HEK293 (cell line): ENCODE measurements around the gene ARID1A.

Experiments
- CTCF ChIA-PET: fragments of 350-600 bp; formaldehyde crosslinking; extraction: SDS; loops from one replicate; lab custom pipeline; 2021; ENCODE audit warnings: antibody characterized with exemption; lab: Yijun Ruan, JAX
- POLR2A ChIA-PET: fragments of 300-600 bp; formaldehyde crosslinking; extraction: SDS; loops from one replicate; lab custom pipeline; 2020; ENCODE audit warnings: antibody characterized with exemption, inconsistent platforms; lab: Yijun Ruan, JAX
- H3K27ac ChIP-seq: fragments of 200-500 bp; sonication (Bioruptor generic); 2 replicates; pipeline ENCODE4 v1.5.1; 2014; ENCODE audit warnings: low read depth, low read length, control low read depth, inconsistent platforms; ENCODE audit errors: extremely low read depth
- H3K36me3 ChIP-seq, 2 experiments: fragments of 200-500 bp in 1 of 2; sonication (Bioruptor generic) in 1 of 2; 1 replicate in 1 of 2; 2 replicates in 1 of 2; pipeline ENCODE4 v1.5.1; 2014 to 2017; ENCODE audit warnings: inconsistent platforms in 2 of 2, low read length in 2 of 2; ENCODE audit not compliant: control insufficient read depth in 2 of 2, insufficient read depth in 1 of 2
- H3K4me1 ChIP-seq: fragments of 200-500 bp; sonication (Bioruptor generic); 2 replicates; pipeline ENCODE4 v1.5.1; 2014; ENCODE audit warnings: mild to moderate bottlenecking, low read length, inconsistent platforms; ENCODE audit not compliant: control insufficient read depth, insufficient read depth
- H3K4me3 ChIP-seq: 2 replicates; pipeline ENCODE4 v1.5.1; 2011; ENCODE audit warnings: low read depth, mild to moderate bottlenecking, control low read depth, low read length, moderate library complexity
- H3K9me3 ChIP-seq: fragments of 200-500 bp; sonication (Bioruptor generic); 2 replicates; pipeline ENCODE4 v1.5.1; 2014; ENCODE audit warnings: low read depth, low read length, inconsistent platforms; ENCODE audit not compliant: control insufficient read depth, insufficient read depth
- BCL11B ChIP-seq: fragments of 450-650 bp; formaldehyde crosslinking; IDR thresholded peaks from 2 replicates; pipeline ENCODE4 v1.5.1; 2016; ENCODE audit warnings: low read depth, missing biosample characterization, missing genetic modification characterization
- EGR2 ChIP-seq: fragments of 450-650 bp; formaldehyde crosslinking; IDR thresholded peaks from 2 replicates; pipeline ENCODE4 v1.5.1; 2016; ENCODE audit warnings: low read depth, missing biosample characterization, missing genetic modification characterization
- MYNN ChIP-seq: fragments of 450-650 bp; formaldehyde crosslinking; IDR thresholded peaks from 2 replicates; pipeline ENCODE4 v1.5.1; 2016; ENCODE audit warnings: missing biosample characterization, missing genetic modification characterization, borderline replicate concordance
- MZF1 ChIP-seq: fragments of 450-650 bp; formaldehyde crosslinking; IDR thresholded peaks from 2 replicates; pipeline ENCODE4 v1.5.1; 2017; ENCODE audit warnings: missing biosample characterization, missing genetic modification characterization, borderline replicate concordance
- OVOL3 ChIP-seq: fragments of 450-650 bp; formaldehyde crosslinking; IDR thresholded peaks from 2 replicates; pipeline ENCODE4 v1.5.1; 2016; ENCODE audit warnings: missing biosample characterization, missing genetic modification characterization
- ZBTB17 ChIP-seq: fragments of 450-650 bp; formaldehyde crosslinking; IDR thresholded peaks from 2 replicates; pipeline ENCODE4 v1.5.1; 2016; ENCODE audit warnings: missing biosample characterization, missing genetic modification characterization
- ZBTB7A ChIP-seq: fragments of 450-650 bp; formaldehyde crosslinking; IDR thresholded peaks from 2 replicates; pipeline ENCODE4 v1.5.1; 2016; ENCODE audit warnings: low read depth, missing biosample characterization, missing genetic modification characterization
- ZFHX2 ChIP-seq: fragments of 450-650 bp; formaldehyde crosslinking; conservative IDR thresholded peaks from 2 replicates; pipeline ENCODE4 v1.5.1; 2016; ENCODE audit warnings: missing biosample characterization, missing genetic modification characterization
- ZFP3 ChIP-seq: fragments of 450-650 bp; formaldehyde crosslinking; IDR thresholded peaks from 2 replicates; pipeline ENCODE4 v1.5.1; 2016; ENCODE audit warnings: low read depth, missing biosample characterization, missing genetic modification characterization
- ZNF121 ChIP-seq: fragments of 450-650 bp; formaldehyde crosslinking; IDR thresholded peaks from 2 replicates; pipeline ENCODE4 v1.5.1; 2016; ENCODE audit warnings: missing biosample characterization, missing genetic modification characterization
- ZNF133 ChIP-seq: fragments of 450-650 bp; formaldehyde crosslinking; IDR thresholded peaks from 2 replicates; pipeline ENCODE4 v1.5.1; 2016; ENCODE audit warnings: missing biosample characterization, missing genetic modification characterization
- ZNF138 ChIP-seq: fragments of 450-650 bp; formaldehyde crosslinking; IDR thresholded peaks from 2 replicates; pipeline ENCODE4 v1.5.1; 2016; ENCODE audit warnings: missing biosample characterization, missing genetic modification characterization, borderline replicate concordance
- ZNF184 ChIP-seq: fragments of 450-650 bp; IDR thresholded peaks from 2 replicates; pipeline ENCODE4 v1.5.1; 2018; ENCODE audit warnings: missing biosample characterization, mild to moderate bottlenecking, missing genetic modification characterization
- ZNF23 ChIP-seq: fragments of 450-650 bp; formaldehyde crosslinking; IDR thresholded peaks from 2 replicates; pipeline ENCODE4 v1.5.1; 2016; ENCODE audit warnings: missing biosample characterization, missing genetic modification characterization, borderline replicate concordance
- ZNF292 ChIP-seq: fragments of 450-650 bp; formaldehyde crosslinking; IDR thresholded peaks from 2 replicates; pipeline ENCODE4 v1.5.1; 2016; ENCODE audit warnings: low read depth, missing biosample characterization, missing genetic modification characterization, borderline replicate concordance
- ZNF37A ChIP-seq: fragments of 450-650 bp; IDR thresholded peaks from 2 replicates; pipeline ENCODE4 v1.5.1; 2018; ENCODE audit warnings: missing biosample characterization, missing genetic modification characterization
- ZNF394 ChIP-seq: fragments of 450-650 bp; formaldehyde crosslinking; IDR thresholded peaks from 2 replicates; pipeline ENCODE4 v1.5.1; 2016; ENCODE audit warnings: missing biosample characterization, missing genetic modification characterization, mild to moderate bottlenecking, moderate library complexity, borderline replicate concordance
- ZNF416 ChIP-seq: fragments of 450-650 bp; formaldehyde crosslinking; IDR thresholded peaks from 2 replicates; pipeline ENCODE4 v1.5.1; 2016; ENCODE audit warnings: missing biosample characterization, missing genetic modification characterization
- ZNF426 ChIP-seq: fragments of 450-650 bp; formaldehyde crosslinking; IDR thresholded peaks from 2 replicates; pipeline ENCODE4 v1.5.1; 2017; ENCODE audit warnings: missing biosample characterization, missing genetic modification characterization, mild to moderate bottlenecking, inconsistent platforms, moderate library complexity
- ZNF501 ChIP-seq: fragments of 450-650 bp; formaldehyde crosslinking; IDR thresholded peaks from 2 replicates; pipeline ENCODE4 v1.5.1; 2016; ENCODE audit warnings: missing biosample characterization, missing genetic modification characterization
- ZNF558 ChIP-seq: fragments of 450-650 bp; formaldehyde crosslinking; IDR thresholded peaks from 2 replicates; pipeline ENCODE4 v1.5.1; 2016; ENCODE audit warnings: missing biosample characterization, missing genetic modification characterization
- ZNF600 ChIP-seq: fragments of 450-650 bp; formaldehyde crosslinking; IDR thresholded peaks from 2 replicates; pipeline ENCODE4 v1.5.1; 2016; ENCODE audit warnings: missing biosample characterization, missing genetic modification characterization
- ZNF76 ChIP-seq: fragments of 450-650 bp; formaldehyde crosslinking; IDR thresholded peaks from 2 replicates; pipeline ENCODE4; 2016; ENCODE audit warnings: low read depth, missing biosample characterization, missing genetic modification characterization, borderline replicate concordance
- ZNF768 ChIP-seq: fragments of 450-650 bp; formaldehyde crosslinking; IDR thresholded peaks from 2 replicates; pipeline ENCODE4 v1.5.1; 2018; ENCODE audit warnings: missing biosample characterization, mild to moderate bottlenecking, missing genetic modification characterization
- ZNF776 ChIP-seq: fragments of 450-650 bp; formaldehyde crosslinking; IDR thresholded peaks from 2 replicates; pipeline ENCODE4 v1.5.0; 2017; ENCODE audit warnings: missing biosample characterization, missing genetic modification characterization, borderline replicate concordance
- TF ChIP-seq, protein P1 (sequence below): fragments of 450-650 bp; formaldehyde crosslinking; optimal IDR thresholded peaks from 2 replicates; pipeline ENCODE3; 2016; ENCODE audit warnings: missing biosample characterization, mild to moderate bottlenecking, missing genetic modification characterization
- TF ChIP-seq, protein P2 (sequence below): fragments of 450-650 bp; formaldehyde crosslinking; IDR thresholded peaks from 2 replicates; pipeline ENCODE4 v1.5.1; 2016; ENCODE audit warnings: missing biosample characterization, missing genetic modification characterization
- TF ChIP-seq, protein P3 (sequence below): fragments of 450-650 bp; formaldehyde crosslinking; IDR thresholded peaks from 2 replicates; pipeline ENCODE4 v1.5.1; 2017; ENCODE audit warnings: missing biosample characterization, missing genetic modification characterization
- TF ChIP-seq, protein P4 (sequence below): fragments of 450-650 bp; formaldehyde crosslinking; IDR thresholded peaks from 2 replicates; pipeline ENCODE4 v1.5.1; 2016; ENCODE audit warnings: missing biosample characterization, missing genetic modification characterization

ARID1A gene

DNA sequence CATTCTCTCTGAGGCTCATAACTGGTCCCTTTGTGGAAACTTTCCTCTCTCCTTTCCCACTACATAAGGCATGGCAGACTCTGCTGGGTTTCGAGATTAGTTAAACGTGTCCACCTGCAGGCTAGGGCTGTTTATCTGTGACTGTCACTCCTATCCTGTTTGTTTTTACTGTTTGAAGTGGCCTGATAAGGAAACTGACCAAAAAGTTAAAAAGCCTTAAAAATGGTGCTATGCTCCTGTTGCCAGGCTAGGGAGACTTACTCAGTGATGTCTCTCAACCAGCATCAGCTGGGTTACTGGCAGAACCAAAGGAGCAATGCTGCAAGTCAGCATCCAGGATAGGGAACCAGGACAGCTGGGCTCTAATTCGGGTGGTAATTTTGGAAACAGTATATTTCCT is 95.8 kb downstream of the ARID1A start:
- TF ChIP-seq, protein P1, sequence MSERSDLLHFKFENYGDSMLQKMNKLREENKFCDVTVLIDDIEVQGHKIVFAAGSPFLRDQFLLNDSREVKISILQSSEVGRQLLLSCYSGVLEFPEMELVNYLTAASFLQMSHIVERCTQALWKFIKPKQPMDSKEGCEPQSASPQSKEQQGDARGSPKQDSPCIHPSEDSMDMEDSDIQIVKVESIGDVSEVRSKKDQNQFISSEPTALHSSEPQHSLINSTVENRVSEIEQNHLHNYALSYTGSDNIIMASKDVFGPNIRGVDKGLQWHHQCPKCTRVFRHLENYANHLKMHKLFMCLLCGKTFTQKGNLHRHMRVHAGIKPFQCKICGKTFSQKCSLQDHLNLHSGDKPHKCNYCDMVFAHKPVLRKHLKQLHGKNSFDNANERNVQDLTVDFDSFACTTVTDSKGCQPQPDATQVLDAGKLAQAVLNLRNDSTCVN (tag by site-specific recombination), result no peak
- TF ChIP-seq OVOL3 (no peak), ZNF558 (tag by site-specific recombination) (no peak), ZBTB7A (no peak), ZBTB17 (tag by site-specific recombination) (no peak), ZNF600 (tag by site-specific recombination) (no peak), ZFP3 (tag by site-specific recombination) (no peak), EGR2 (tag by site-specific recombination) (no peak), ZNF426 (tag by site-specific recombination) (no peak), ZNF23 (no peak), ZNF76 (no peak), ZFHX2 (tag by site-specific recombination) (no peak), ZNF394 (tag by site-specific recombination) (no peak), ZNF138 (tag by site-specific recombination) (no peak), ZNF501 (tag by site-specific recombination) (no peak), ZNF292 (tag by site-specific recombination) (no peak)
- TF ChIP-seq, protein P2, sequence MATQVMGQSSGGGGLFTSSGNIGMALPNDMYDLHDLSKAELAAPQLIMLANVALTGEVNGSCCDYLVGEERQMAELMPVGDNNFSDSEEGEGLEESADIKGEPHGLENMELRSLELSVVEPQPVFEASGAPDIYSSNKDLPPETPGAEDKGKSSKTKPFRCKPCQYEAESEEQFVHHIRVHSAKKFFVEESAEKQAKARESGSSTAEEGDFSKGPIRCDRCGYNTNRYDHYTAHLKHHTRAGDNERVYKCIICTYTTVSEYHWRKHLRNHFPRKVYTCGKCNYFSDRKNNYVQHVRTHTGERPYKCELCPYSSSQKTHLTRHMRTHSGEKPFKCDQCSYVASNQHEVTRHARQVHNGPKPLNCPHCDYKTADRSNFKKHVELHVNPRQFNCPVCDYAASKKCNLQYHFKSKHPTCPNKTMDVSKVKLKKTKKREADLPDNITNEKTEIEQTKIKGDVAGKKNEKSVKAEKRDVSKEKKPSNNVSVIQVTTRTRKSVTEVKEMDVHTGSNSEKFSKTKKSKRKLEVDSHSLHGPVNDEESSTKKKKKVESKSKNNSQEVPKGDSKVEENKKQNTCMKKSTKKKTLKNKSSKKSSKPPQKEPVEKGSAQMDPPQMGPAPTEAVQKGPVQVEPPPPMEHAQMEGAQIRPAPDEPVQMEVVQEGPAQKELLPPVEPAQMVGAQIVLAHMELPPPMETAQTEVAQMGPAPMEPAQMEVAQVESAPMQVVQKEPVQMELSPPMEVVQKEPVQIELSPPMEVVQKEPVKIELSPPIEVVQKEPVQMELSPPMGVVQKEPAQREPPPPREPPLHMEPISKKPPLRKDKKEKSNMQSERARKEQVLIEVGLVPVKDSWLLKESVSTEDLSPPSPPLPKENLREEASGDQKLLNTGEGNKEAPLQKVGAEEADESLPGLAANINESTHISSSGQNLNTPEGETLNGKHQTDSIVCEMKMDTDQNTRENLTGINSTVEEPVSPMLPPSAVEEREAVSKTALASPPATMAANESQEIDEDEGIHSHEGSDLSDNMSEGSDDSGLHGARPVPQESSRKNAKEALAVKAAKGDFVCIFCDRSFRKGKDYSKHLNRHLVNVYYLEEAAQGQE, result no peak
- TF ChIP-seq, protein P3, sequence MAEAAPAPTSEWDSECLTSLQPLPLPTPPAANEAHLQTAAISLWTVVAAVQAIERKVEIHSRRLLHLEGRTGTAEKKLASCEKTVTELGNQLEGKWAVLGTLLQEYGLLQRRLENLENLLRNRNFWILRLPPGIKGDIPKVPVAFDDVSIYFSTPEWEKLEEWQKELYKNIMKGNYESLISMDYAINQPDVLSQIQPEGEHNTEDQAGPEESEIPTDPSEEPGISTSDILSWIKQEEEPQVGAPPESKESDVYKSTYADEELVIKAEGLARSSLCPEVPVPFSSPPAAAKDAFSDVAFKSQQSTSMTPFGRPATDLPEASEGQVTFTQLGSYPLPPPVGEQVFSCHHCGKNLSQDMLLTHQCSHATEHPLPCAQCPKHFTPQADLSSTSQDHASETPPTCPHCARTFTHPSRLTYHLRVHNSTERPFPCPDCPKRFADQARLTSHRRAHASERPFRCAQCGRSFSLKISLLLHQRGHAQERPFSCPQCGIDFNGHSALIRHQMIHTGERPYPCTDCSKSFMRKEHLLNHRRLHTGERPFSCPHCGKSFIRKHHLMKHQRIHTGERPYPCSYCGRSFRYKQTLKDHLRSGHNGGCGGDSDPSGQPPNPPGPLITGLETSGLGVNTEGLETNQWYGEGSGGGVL, result no peak
- CTCF ChIA-PET, result interaction anchor here (0.5 to 6.8 kb wide), 10 partner anchors 17 to 292 kb away, joined by 3 to 281 read pairs (median 4); no protein-coding TSS in a partner anchor
- Histone ChIP-seq H3K4me3 (no peak overlapping the region), H3K36me3 (peaks cover 0 to 25% of the 10 kb centered on the region in 2 experiments; a peak in 2 of 3 replicates), H3K9me3 (no peaks in the 10 kb centered on the region), H3K27ac (no peak overlapping the region), H3K4me1 (peaks cover 5% of the 10 kb centered on the region; the same call in 1 of the 2 replicates)
- POLR2A ChIA-PET, result no interaction called here

DNA sequence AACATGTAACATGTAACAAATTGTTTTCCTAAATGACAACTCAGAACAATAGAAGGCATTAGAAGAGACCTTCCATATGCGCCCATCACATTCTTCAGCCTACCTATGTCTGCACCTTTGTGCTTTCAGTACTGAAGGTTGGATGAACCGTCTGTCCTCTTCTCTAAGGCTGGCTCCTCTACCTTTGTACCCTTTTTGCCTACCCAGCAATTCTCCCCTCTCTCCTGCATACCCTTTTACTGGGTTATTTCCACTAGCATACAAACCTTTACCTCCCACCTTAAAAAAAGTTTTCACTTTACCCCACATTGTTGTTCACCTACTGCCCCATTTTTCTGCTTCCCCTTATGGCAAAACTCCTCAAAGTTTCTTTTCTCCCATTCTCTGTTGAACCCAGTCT is 97.1 kb downstream of the ARID1A start:
- peaks cover 0 to 29% of the 10 kb centered on the region in 2 experiments; a peak in 2 of 3 replicates for H3K36me3 ChIP-seq
- no peak overlapping the region for H3K4me3 ChIP-seq
- POLR2A ChIA-PET, result no interaction called here
- H3K9me3 ChIP-seq, result no peaks in the 10 kb centered on the region
- no peak overlapping the region for H3K27ac ChIP-seq
- H3K4me1 ChIP-seq, result no peaks in the 10 kb centered on the region
- CTCF ChIA-PET, result interaction anchor here (0.7 to 6.8 kb wide), 2 partner anchors 14 to 191 kb away, joined by 3 to 281 read pairs; no protein-coding TSS in a partner anchor
- TF ChIP-seq ZNF776 (tag by site-specific recombination) (no peak), BCL11B (tag by site-specific recombination) (no peak), ZNF768 (tag by site-specific recombination) (no peak), ZNF121 (tag by site-specific recombination) (no peak), ZNF37A (tag by site-specific recombination) (no peak), ZNF133 (tag by site-specific recombination) (no peak), ZNF416 (tag by site-specific recombination) (no peak), MZF1 (tag by site-specific recombination) (no peak), OVOL3 (no peak), MYNN (no peak), ZNF184 (no peak)
- TF ChIP-seq, protein P4, sequence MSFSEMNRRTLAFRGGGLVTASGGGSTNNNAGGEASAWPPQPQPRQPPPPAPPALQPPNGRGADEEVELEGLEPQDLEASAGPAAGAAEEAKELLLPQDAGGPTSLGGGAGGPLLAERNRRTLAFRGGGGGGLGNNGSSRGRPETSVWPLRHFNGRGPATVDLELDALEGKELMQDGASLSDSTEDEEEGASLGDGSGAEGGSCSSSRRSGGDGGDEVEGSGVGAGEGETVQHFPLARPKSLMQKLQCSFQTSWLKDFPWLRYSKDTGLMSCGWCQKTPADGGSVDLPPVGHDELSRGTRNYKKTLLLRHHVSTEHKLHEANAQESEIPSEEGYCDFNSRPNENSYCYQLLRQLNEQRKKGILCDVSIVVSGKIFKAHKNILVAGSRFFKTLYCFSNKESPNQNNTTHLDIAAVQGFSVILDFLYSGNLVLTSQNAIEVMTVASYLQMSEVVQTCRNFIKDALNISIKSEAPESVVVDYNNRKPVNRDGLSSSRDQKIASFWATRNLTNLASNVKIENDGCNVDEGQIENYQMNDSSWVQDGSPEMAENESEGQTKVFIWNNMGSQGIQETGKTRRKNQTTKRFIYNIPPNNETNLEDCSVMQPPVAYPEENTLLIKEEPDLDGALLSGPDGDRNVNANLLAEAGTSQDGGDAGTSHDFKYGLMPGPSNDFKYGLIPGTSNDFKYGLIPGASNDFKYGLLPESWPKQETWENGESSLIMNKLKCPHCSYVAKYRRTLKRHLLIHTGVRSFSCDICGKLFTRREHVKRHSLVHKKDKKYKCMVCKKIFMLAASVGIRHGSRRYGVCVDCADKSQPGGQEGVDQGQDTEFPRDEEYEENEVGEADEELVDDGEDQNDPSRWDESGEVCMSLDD (tag by site-specific recombination), result no peak
